ENCODE results near the gene NXNL1.

GRCh38 chr19:17409990-17410389 is 50.7 kb downstream of the NXNL1 start:
- TF ChIP-seq CTCF (IDR thresholded peaks at IDR 0.05) (no peak), POLR2A (IDR thresholded peaks at IDR 0.05) (no peak)

Measured in stomach (tissue), 4 donors.